Measurements from ENCODE around the gene TCEANC2.

DNA sequence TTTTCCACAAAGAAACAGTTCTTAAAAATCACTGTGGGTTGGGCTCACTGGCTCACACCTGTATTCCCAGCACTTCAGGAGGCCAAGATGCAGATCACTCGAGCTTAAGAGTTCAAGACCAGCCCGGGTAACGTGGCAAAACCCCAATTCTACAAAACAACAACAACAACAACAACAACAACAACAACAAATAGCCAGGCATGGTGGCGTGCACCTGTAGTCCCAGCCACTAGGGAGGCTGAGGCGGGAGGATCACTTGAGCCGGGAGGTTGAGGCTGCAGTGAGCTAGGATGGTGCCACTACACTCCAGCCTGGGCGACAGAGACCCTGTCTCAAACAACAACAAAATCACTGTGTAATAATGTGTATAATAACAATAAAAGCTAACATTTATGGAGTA lies 58.6 kb downstream of the TCEANC2 start:
- TF ChIP-seq, protein P1, sequence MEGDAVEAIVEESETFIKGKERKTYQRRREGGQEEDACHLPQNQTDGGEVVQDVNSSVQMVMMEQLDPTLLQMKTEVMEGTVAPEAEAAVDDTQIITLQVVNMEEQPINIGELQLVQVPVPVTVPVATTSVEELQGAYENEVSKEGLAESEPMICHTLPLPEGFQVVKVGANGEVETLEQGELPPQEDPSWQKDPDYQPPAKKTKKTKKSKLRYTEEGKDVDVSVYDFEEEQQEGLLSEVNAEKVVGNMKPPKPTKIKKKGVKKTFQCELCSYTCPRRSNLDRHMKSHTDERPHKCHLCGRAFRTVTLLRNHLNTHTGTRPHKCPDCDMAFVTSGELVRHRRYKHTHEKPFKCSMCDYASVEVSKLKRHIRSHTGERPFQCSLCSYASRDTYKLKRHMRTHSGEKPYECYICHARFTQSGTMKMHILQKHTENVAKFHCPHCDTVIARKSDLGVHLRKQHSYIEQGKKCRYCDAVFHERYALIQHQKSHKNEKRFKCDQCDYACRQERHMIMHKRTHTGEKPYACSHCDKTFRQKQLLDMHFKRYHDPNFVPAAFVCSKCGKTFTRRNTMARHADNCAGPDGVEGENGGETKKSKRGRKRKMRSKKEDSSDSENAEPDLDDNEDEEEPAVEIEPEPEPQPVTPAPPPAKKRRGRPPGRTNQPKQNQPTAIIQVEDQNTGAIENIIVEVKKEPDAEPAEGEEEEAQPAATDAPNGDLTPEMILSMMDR (IDR thresholded peaks at IDR 0.05): no peak
- TF ChIP-seq POLR2AphosphoS5 (IDR thresholded peaks at IDR 0.05) (no peak), EP300 (IDR thresholded peaks at IDR 0.05) (no peak)

All from suprapubic skin (tissue), 4 donors.